HEK293T (cell line): ENCODE results near the gene CCL24.

Experiments
- ARNT ChIP-seq: fragments of 450-650 bp; IDR thresholded peaks from 2 replicates; pipeline ENCODE4 v1.6.1; 2017; ENCODE audit warnings: mild to moderate bottlenecking
- BHLHE40 ChIP-seq: fragments of 450-650 bp; IDR thresholded peaks from 2 replicates; pipeline ENCODE4 v1.6.1; 2016; ENCODE audit warnings: mild to moderate bottlenecking, moderate library complexity, borderline replicate concordance
- ELF4 ChIP-seq: fragments of 450-650 bp; IDR thresholded peaks from 2 replicates; pipeline ENCODE4 v1.6.1; 2017; ENCODE audit warnings: antibody characterized with exemption
- FOXA1 ChIP-seq: fragments of 450-650 bp; IDR thresholded peaks from 2 replicates; pipeline ENCODE4 v1.6.1; 2016; ENCODE audit warnings: mild to moderate bottlenecking
- FOXK2 ChIP-seq: fragments of 450-650 bp; IDR thresholded peaks from 2 replicates; pipeline ENCODE4 v1.6.1; 2016; ENCODE audit warnings: mild to moderate bottlenecking
- FOXM1 ChIP-seq: fragments of 450-650 bp; IDR thresholded peaks from 2 replicates; pipeline ENCODE4 v1.6.1; 2017; ENCODE audit warnings: mild to moderate bottlenecking, borderline replicate concordance
- HDGF ChIP-seq: fragments of 450-650 bp; IDR thresholded peaks from 2 replicates; pipeline ENCODE4 v1.6.1; 2017; ENCODE audit warnings: antibody characterized with exemption, borderline replicate concordance
- NFRKB ChIP-seq: fragments of 450-650 bp; IDR thresholded peaks from 2 replicates; pipeline ENCODE4 v1.6.1; 2016; ENCODE audit warnings: mild to moderate bottlenecking, moderate library complexity
- SP1 ChIP-seq: fragments of 450-650 bp; IDR thresholded peaks from 2 replicates; pipeline ENCODE4 v1.6.1; 2017
- SUZ12 ChIP-seq: fragments of 450-650 bp; IDR thresholded peaks from 2 replicates; pipeline ENCODE4 v1.6.1; 2016; ENCODE audit warnings: mild to moderate bottlenecking
- TARDBP ChIP-seq: fragments of 450-650 bp; IDR thresholded peaks from 2 replicates; pipeline ENCODE4 v1.6.1; 2016

DNA sequence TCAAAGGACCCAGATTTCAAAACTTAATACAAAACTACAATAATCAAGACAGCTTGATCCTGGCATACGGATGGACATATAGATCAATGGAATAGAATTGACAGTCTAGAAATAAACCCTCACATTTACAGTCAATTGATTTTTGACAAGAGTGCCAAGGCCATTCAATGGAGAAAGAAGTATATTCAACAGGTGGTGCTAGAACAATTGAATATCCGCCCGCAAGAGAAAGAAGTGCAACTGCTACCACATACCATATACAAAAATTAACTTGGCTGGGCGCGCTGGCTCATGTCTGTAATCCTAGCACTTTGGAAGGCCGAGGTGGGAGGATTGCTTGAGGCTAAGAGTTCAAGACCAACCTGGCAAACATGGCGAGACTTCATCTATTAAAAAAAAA lies 23.2 kb upstream of the CCL24 start:
- no peak for TF ChIP-seq BHLHE40
- TF ChIP-seq ARNT, result no peak
- no peak for TF ChIP-seq HDGF
- TF ChIP-seq ELF4, result no peak
- TF ChIP-seq FOXM1, result no peak
- TF ChIP-seq TARDBP, result no peak
- TF ChIP-seq NFRKB, result no peak
- no peak for TF ChIP-seq SUZ12
- TF ChIP-seq SP1, result no peak
- no peak for TF ChIP-seq FOXA1
- no peak for TF ChIP-seq FOXK2
